Retinal pigment epithelial cell (primary cell): ENCODE results near the gene SMIM31.

Experiments
- DNase-seq: peaks from one replicate; pipeline ENCODE4 v3.0.0-alpha.2; 2010; ENCODE audit warnings: low read depth
- H3K4me3 ChIP-seq: 2 replicates; pipeline ENCODE4 v1.5.1; 2011; ENCODE audit warnings: mild to moderate bottlenecking, low read length, control low read depth, moderate library complexity
- TF ChIP-seq, protein P1 (sequence below): conservative IDR thresholded peaks from 2 replicates; pipeline ENCODE4 v1.5.1; 2011; ENCODE audit warnings: low read depth, low read length, control low read depth, inconsistent platforms

SMIM31 gene

GRCh38 chr4:164803702-164804101, 49.8 kb downstream of the SMIM31 start:
- no peak for DNase-seq
- TF ChIP-seq, protein P1, sequence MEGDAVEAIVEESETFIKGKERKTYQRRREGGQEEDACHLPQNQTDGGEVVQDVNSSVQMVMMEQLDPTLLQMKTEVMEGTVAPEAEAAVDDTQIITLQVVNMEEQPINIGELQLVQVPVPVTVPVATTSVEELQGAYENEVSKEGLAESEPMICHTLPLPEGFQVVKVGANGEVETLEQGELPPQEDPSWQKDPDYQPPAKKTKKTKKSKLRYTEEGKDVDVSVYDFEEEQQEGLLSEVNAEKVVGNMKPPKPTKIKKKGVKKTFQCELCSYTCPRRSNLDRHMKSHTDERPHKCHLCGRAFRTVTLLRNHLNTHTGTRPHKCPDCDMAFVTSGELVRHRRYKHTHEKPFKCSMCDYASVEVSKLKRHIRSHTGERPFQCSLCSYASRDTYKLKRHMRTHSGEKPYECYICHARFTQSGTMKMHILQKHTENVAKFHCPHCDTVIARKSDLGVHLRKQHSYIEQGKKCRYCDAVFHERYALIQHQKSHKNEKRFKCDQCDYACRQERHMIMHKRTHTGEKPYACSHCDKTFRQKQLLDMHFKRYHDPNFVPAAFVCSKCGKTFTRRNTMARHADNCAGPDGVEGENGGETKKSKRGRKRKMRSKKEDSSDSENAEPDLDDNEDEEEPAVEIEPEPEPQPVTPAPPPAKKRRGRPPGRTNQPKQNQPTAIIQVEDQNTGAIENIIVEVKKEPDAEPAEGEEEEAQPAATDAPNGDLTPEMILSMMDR = no peak
- no peak overlapping the region for H3K4me3 ChIP-seq

GRCh38 chr4:164807611-164808010, 53.7 kb downstream of the SMIM31 start:
- TF ChIP-seq, protein P1 = no peak
- DNase-seq = peak; percentile 29
- no peak overlapping the region for H3K4me3 ChIP-seq

DNA sequence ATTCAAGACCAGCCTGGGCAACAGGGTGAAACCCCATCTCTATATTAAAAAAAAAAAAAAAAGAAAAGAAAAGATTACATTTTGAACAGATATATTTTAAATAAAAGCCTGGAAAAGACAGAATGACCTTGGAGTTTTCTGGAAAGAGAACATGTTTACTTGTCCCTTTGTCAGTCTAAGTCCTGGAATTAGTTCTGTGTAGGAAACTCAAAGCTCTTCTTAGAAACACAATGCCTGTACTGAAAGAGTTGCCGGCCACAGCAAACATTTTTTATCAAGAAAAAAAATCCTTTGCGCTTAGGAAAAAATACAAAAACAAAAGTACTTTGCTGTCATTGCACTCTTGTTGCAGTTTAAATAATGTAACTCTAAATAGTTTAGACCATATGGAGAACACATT, 59.6 kb downstream of the SMIM31 start:
- DNase-seq = no peak
- TF ChIP-seq, protein P1 = no peak
- H3K4me3 ChIP-seq = no peak overlapping the region

- no peak for DNase-seq
- H3K4me3 ChIP-seq = no peak overlapping the region
- TF ChIP-seq, protein P1 = no peak
Observed at GRCh38 chr4:164815711-164816110, 61.8 kb downstream of the SMIM31 start.

- DNase-seq = no peak
- TF ChIP-seq, protein P1 = no peak
Observed at GRCh38 chr4:164819366-164819765, 65.4 kb downstream of the SMIM31 start.

DNA sequence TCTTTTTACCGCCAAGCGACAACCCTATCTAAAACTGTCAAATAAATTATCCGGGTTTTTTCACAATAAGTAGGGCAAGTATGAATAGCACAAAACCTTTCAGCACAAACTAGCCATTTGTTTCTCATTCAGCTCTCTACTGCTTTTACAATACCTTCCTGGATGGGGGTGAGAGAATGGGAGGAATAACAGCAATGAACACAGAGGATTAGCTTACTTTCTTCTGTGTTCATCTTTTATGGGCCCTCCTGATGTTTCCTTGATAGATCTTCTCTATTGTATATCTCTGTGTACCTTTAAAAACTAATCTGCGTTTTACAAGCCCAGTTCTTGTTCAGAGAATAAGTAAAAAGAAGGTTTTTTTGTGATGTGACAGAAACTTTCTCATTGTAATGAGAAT, 67.8 kb downstream of the SMIM31 start:
- no peak for DNase-seq
- TF ChIP-seq, protein P1 = no peak
- no peak overlapping the region for H3K4me3 ChIP-seq

More at GRCh38 chr4:164819366-164819765, 65.4 kb downstream of the SMIM31 start:
- H3K4me3 ChIP-seq = no peak overlapping the region

GRCh38 chr4:164824581-164824980, 70.7 kb downstream of the SMIM31 start:
- no peak for DNase-seq
- TF ChIP-seq, protein P1 = no peak
- no peak overlapping the region for H3K4me3 ChIP-seq
